WTC11 (cell line): ENCODE measurements around the gene MX2. TPM values are rescaled to one million over a fixed set of nuclear protein-coding genes. Genes with fewer than 3 reads are reported as not detected.
A peak's percentile ranks its signal among the peaks of the same experiment; 100 is the strongest.

Experiments
- ATAC-seq: fragments of 200-7000 bp; cut with Tn5 transposase; 2 replicates; pipeline ENCODE4 v1.10.0; 2021; ENCODE audit warnings: mild to moderate bottlenecking, moderate library complexity
- CTCF ChIA-PET: fragments of 300-600 bp; sonication (Branson Sonifier 250); formaldehyde crosslinking; loops from one replicate; lab custom pipeline; 2021; ENCODE audit warnings: antibody characterized with exemption; lab: Charles Lee
- POLR2A ChIA-PET: fragments of 350-600 bp; sonication (Branson Sonifier 250); formaldehyde crosslinking; loops from one replicate; lab custom pipeline; 2021; ENCODE audit warnings: antibody characterized with exemption; lab: Charles Lee
- DNase-seq: peaks from one replicate; pipeline ENCODE4 v3.0.0; 2021; ENCODE audit warnings: low spot score
- H3K27ac Mint-ChIP-seq: 2 replicates; pipeline ENCODE4 v1.8.0; 2021; ENCODE audit warnings: mixed read lengths
- H3K27me3 Mint-ChIP-seq: 2 replicates; pipeline ENCODE4 v1.8.0; 2021; ENCODE audit warnings: low read depth, mild to moderate bottlenecking, moderate library complexity, mixed read lengths
- H3K36me3 Mint-ChIP-seq: 2 replicates; pipeline ENCODE4 v1.8.0; 2021; ENCODE audit warnings: mixed read lengths
- H3K4me1 Mint-ChIP-seq: 2 replicates; pipeline ENCODE4 v1.8.0; 2022; ENCODE audit warnings: mixed read lengths
- H3K4me3 Mint-ChIP-seq: 2 replicates; pipeline ENCODE4 v1.8.0; 2021; ENCODE audit warnings: mild to moderate bottlenecking, moderate library complexity, mixed read lengths
- H3K9me3 Mint-ChIP-seq: 2 replicates; pipeline ENCODE4 v1.8.0; 2021; ENCODE audit warnings: mixed read lengths
- ATF1 ChIP-seq: sonication (generic); formaldehyde crosslinking; IDR thresholded peaks from 2 replicates; pipeline ENCODE4 v1.8.1; 2023; ENCODE audit warnings: mild to moderate bottlenecking, moderate library complexity, missing genetic modification reagents
- CREB1 ChIP-seq: sonication (generic); formaldehyde crosslinking; IDR thresholded peaks from 2 replicates; pipeline ENCODE4 v1.8.0; 2023; ENCODE audit warnings: mild to moderate bottlenecking, missing genetic modification reagents
- EMX1 ChIP-seq: fragments of 250-450 bp; sonication (Bioruptor Pico); IDR thresholded peaks from 2 replicates; pipeline ENCODE4 v1.8.0; 2021; ENCODE audit warnings: mild to moderate bottlenecking
- ESRRA ChIP-seq: sonication (generic); formaldehyde crosslinking; IDR thresholded peaks from 2 replicates; pipeline ENCODE4 v1.8.1; 2022; ENCODE audit warnings: mild to moderate bottlenecking, missing genetic modification reagents, borderline replicate concordance
- GTF2I ChIP-seq: fragments of 250-450 bp; sonication (Bioruptor Pico); conservative IDR thresholded peaks from 2 replicates; pipeline ENCODE4 v1.4.0; 2021; ENCODE audit warnings: mild to moderate bottlenecking
- HMGA2 ChIP-seq: fragments of 250-450 bp; sonication (Bioruptor Pico); IDR thresholded peaks from 2 replicates; pipeline ENCODE4 v1.4.0; 2021; ENCODE audit warnings: mild to moderate bottlenecking, moderate library complexity
- MYBL2 ChIP-seq: sonication (generic); formaldehyde crosslinking; IDR thresholded peaks from 2 replicates; pipeline ENCODE4 v1.8.1; 2023; ENCODE audit warnings: mild to moderate bottlenecking, moderate library complexity, missing genetic modification reagents
- SOX15 ChIP-seq: fragments of 250-450 bp; sonication (Bioruptor Pico); IDR thresholded peaks from 2 replicates; pipeline ENCODE4 v1.9.0; 2021; ENCODE audit warnings: mild to moderate bottlenecking
- SP1 ChIP-seq: sonication (generic); formaldehyde crosslinking; conservative IDR thresholded peaks from 2 replicates; pipeline ENCODE4 v1.8.1; 2022; ENCODE audit warnings: missing genetic modification reagents
- TP53 ChIP-seq: sonication (generic); formaldehyde crosslinking; IDR thresholded peaks from 2 replicates; pipeline ENCODE4 v1.8.1; 2023; ENCODE audit warnings: mild to moderate bottlenecking, missing genetic modification reagents
- ZNF121 ChIP-seq: sonication (generic); formaldehyde crosslinking; IDR thresholded peaks from 2 replicates; pipeline ENCODE4 v1.8.0; 2023; ENCODE audit warnings: missing genetic modification reagents
- ZNF219 ChIP-seq: sonication (generic); formaldehyde crosslinking; IDR thresholded peaks from 2 replicates; pipeline ENCODE4 v1.8.0; 2023; ENCODE audit warnings: missing genetic modification reagents, mild to moderate bottlenecking, borderline replicate concordance
- ZNF232 ChIP-seq: sonication (generic); formaldehyde crosslinking; IDR thresholded peaks from 2 replicates; pipeline ENCODE4 v1.8.0; 2022; ENCODE audit warnings: mild to moderate bottlenecking, missing genetic modification reagents
- ZNF423 ChIP-seq: fragments of 250-450 bp; sonication (Bioruptor Pico); IDR thresholded peaks from 2 replicates; pipeline ENCODE4 v2.1.2; 2022; ENCODE audit warnings: mild to moderate bottlenecking, moderate library complexity
- ZNF671 ChIP-seq: fragments of 250-450 bp; sonication (Bioruptor Pico); IDR thresholded peaks from 2 replicates; pipeline ENCODE4 v1.8.0; 2021; ENCODE audit warnings: mild to moderate bottlenecking
- total RNA-seq: library from RNA; stranded (reverse); gene quantifications from 3 replicates; pipeline ENCODE4 v1.2.3, GENCODE V29; 2021
- TF ChIP-seq, protein P1 (sequence below): sonication (generic); formaldehyde crosslinking; IDR thresholded peaks from 2 replicates; pipeline ENCODE4 v1.8.0; 2022; ENCODE audit warnings: mild to moderate bottlenecking, missing genetic modification reagents
- TF ChIP-seq, protein P2 (sequence below): fragments of 250-450 bp; sonication (Bioruptor Pico); IDR thresholded peaks from 2 replicates; pipeline ENCODE4 v1.8.0; 2021; ENCODE audit warnings: mild to moderate bottlenecking
- TF ChIP-seq, protein P3 (sequence below): sonication (generic); formaldehyde crosslinking; IDR thresholded peaks from 2 replicates; pipeline ENCODE4 v1.8.0; 2023; ENCODE audit warnings: missing genetic modification reagents
- TF ChIP-seq, protein P4 (sequence below): sonication (generic); formaldehyde crosslinking; IDR thresholded peaks from 2 replicates; pipeline ENCODE4 v1.8.1; 2022; ENCODE audit warnings: mild to moderate bottlenecking, missing genetic modification reagents, moderate library complexity, borderline replicate concordance
- TF ChIP-seq, protein P5 (sequence below): sonication (generic); formaldehyde crosslinking; IDR thresholded peaks from 2 replicates; pipeline ENCODE4 v1.8.1; 2023; ENCODE audit warnings: mild to moderate bottlenecking, missing genetic modification reagents, moderate library complexity

The MX2 gene
- total RNA-seq, 1 experiment from 2014 or later, result 2.6 TPM

DNA sequence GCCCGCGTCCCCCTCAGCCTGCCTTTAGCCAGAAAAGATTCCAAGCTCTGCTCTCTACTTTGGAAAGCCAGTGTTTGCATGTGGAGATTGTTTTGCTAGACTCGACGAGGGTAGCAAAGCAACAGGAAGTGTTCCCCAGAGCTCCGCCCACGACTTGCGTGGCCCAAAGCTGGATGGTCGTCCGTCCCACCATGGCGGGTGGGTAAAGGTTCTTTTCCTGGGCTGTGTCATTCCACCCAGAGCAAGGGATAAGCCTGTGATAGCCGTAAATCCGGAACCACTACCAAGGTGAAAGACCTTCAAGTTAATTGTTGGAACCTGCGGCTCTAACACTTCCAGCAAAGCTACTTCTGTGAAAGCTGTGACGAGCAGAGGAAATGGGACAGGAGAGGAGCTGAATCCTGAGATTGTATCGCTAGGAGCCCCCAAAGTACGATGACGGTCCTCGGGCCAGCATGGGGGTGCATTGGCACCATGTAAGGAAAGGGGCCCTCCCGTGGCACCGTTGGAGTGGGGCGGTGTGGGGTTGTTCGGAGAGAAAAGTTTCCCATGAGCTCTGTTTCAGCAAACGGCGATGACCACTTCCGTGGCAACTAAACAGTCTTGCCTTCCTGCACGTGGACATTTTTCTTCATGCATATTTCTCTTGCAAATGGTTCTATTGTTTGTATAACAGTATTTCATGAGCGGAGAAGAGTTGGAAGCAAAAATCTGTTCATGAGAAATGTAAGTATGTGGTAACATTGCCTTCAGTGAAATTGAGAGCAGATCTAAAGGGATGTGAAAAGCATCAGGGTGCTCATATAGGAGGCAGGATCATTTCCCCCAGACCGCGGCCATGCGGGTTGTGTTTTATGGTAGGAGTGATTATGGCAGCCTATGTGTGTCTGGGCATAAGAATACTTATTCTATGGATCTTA is 8.4 kb downstream of the MX2 start:
- POLR2A ChIA-PET, result no interaction called here
- Mint-ChIP-seq H3K9me3 (peaks cover 6% of the 10 kb centered on the region; the same call in 1 of the 2 replicates), H3K4me1 (peaks cover 12% of the 10 kb centered on the region), H3K36me3 (no peaks in the 10 kb centered on the region), H3K27ac (no peak overlapping the region), H3K4me3 (peak overlapping the region; percentile 68), H3K27me3 (no peaks in the 10 kb centered on the region; the same call in 1 of the 2 replicates)
- no peak for DNase-seq
- ATAC-seq, result peak; percentile 7; the same call in 1 of the 2 replicates
- CTCF ChIA-PET, result interaction anchor here (0.6 to 3.7 kb wide), 28 partner anchors 10 to 968 kb away, joined by 3 to 61 read pairs (median 6); partner anchors contain the start of gene MX1
- TF ChIP-seq, protein P1, sequence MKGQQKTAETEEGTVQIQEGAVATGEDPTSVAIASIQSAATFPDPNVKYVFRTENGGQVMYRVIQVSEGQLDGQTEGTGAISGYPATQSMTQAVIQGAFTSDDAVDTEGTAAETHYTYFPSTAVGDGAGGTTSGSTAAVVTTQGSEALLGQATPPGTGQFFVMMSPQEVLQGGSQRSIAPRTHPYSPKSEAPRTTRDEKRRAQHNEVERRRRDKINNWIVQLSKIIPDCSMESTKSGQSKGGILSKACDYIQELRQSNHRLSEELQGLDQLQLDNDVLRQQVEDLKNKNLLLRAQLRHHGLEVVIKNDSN, result 0 out of 2 replicates have a peak, but pooled peaks have one; percentile 3
- TF ChIP-seq MYBL2 (CRISPR knock-in tag) (no peak), ZNF219 (CRISPR knock-in tag) (no peak)

DNA sequence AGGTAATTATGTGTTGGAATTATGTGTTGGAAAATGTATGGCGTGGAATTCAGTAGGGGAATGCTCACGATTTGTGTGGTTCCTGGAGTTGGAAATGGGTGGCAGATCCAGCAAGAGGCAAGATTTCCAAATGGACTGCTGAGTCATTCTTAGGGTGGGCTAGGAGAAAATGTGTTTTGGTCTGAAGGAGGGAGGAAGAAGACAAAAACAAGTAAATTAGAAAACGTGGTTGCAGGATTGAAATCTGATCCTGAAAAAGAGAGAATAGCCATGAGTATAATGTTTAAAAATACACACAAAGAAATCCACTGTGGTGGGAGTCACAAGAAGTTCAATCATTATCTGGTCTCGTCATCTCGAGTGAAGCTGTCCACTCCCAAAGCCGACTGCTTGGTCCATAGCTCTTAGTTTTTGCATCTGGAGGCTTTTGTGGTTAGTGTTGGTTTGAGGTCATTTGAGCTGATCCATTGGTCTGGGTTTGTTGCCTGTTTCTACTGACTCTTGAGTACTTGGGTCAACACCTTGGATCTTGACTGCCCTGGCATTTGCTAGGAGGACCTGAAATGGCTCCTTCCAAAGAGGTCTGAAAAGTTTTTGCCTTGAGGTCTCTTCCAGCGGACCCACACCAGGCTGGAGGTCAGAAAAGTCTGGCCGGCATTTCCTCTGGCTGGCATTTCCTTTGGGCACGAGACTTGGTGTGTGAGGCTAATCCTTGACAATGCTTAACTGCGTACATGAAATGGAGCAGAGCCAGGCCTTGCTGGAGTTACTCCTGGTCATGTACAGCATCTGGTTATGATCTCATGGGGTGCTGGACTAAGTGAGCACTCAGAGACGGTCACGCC is 9.2 kb downstream of the MX2 start:
- no peak overlapping the region for H3K4me3 Mint-ChIP-seq
- H3K27me3 Mint-ChIP-seq, result no peaks in the 10 kb centered on the region; the same call in 1 of the 2 replicates
- ATAC-seq (no peak), DNase-seq (no peak)
- TF ChIP-seq ZNF423 (no peak), GTF2I (CRISPR knock-in tag) (no peak), EMX1 (no peak), ZNF219 (CRISPR knock-in tag) (no peak), ZNF121 (no peak), ATF1 (no peak), CREB1 (CRISPR knock-in tag) (no peak)
- TF ChIP-seq, protein P2, sequence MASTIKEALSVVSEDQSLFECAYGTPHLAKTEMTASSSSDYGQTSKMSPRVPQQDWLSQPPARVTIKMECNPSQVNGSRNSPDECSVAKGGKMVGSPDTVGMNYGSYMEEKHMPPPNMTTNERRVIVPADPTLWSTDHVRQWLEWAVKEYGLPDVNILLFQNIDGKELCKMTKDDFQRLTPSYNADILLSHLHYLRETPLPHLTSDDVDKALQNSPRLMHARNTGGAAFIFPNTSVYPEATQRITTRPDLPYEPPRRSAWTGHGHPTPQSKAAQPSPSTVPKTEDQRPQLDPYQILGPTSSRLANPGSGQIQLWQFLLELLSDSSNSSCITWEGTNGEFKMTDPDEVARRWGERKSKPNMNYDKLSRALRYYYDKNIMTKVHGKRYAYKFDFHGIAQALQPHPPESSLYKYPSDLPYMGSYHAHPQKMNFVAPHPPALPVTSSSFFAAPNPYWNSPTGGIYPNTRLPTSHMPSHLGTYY, result no peak
- TF ChIP-seq, protein P3, sequence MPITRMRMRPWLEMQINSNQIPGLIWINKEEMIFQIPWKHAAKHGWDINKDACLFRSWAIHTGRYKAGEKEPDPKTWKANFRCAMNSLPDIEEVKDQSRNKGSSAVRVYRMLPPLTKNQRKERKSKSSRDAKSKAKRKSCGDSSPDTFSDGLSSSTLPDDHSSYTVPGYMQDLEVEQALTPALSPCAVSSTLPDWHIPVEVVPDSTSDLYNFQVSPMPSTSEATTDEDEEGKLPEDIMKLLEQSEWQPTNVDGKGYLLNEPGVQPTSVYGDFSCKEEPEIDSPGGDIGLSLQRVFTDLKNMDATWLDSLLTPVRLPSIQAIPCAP, result no peak
- TF ChIP-seq, all 79 proteins: peak for 0
- ChIA-PET CTCF (interaction anchor here (1.5 to 3.2 kb wide), 3 partner anchors 11 to 89 kb away, joined by 3 to 39 read pairs (median 22); no protein-coding TSS in a partner anchor), POLR2A (no interaction called here)
- H3K4me1 Mint-ChIP-seq, result peaks cover 12% of the 10 kb centered on the region
- H3K27ac Mint-ChIP-seq, result no peak overlapping the region
- peaks cover 6% of the 10 kb centered on the region; the same call in 1 of the 2 replicates for H3K9me3 Mint-ChIP-seq
- no peaks in the 10 kb centered on the region for H3K36me3 Mint-ChIP-seq

DNA sequence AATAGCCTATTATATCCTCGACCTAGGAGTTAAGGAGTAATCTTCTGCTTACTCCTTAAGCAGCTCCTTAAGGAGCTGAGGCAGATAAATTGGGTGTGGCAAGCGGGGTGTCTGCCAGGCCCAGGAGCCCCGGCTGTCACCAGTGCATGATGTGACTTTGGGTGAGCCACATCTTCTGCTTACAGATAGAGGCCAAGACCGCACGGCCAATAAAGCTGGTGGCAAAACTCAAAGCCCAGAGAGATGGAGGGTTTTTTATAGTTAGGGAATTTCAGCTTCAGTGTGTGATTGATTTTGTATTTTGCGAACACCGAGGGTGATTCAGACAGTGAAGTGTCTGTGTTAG is 9.8 kb downstream of the MX2 start:
- CTCF ChIA-PET, result interaction anchor here (1.5 kb wide), 1 partner anchor 89 kb away, joined by 3 read pairs; no protein-coding TSS in a partner anchor
- Mint-ChIP-seq H3K9me3 (peaks cover 6% of the 10 kb centered on the region; the same call in 1 of the 2 replicates), H3K27me3 (no peaks in the 10 kb centered on the region; the same call in 1 of the 2 replicates), H3K4me1 (peaks cover 12% of the 10 kb centered on the region), H3K4me3 (no peak overlapping the region), H3K36me3 (no peaks in the 10 kb centered on the region), H3K27ac (no peak overlapping the region)
- POLR2A ChIA-PET, result no interaction called here
- TF ChIP-seq, protein P4, sequence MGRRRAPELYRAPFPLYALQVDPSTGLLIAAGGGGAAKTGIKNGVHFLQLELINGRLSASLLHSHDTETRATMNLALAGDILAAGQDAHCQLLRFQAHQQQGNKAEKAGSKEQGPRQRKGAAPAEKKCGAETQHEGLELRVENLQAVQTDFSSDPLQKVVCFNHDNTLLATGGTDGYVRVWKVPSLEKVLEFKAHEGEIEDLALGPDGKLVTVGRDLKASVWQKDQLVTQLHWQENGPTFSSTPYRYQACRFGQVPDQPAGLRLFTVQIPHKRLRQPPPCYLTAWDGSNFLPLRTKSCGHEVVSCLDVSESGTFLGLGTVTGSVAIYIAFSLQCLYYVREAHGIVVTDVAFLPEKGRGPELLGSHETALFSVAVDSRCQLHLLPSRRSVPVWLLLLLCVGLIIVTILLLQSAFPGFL, result no peak
- no peak for TF ChIP-seq ZNF671 (CRISPR knock-in tag)
- TF ChIP-seq SOX15 (CRISPR knock-in tag), result no peak
- no peak for TF ChIP-seq TP53 (CRISPR knock-in tag)
- no peak for TF ChIP-seq ZNF232 (CRISPR knock-in tag)
- TF ChIP-seq SP1 (CRISPR knock-in tag), result no peak
- TF ChIP-seq, protein P1, result no peak
- no peak for TF ChIP-seq HMGA2
- TF ChIP-seq ESRRA (CRISPR knock-in tag), result no peak
- TF ChIP-seq, protein P5, sequence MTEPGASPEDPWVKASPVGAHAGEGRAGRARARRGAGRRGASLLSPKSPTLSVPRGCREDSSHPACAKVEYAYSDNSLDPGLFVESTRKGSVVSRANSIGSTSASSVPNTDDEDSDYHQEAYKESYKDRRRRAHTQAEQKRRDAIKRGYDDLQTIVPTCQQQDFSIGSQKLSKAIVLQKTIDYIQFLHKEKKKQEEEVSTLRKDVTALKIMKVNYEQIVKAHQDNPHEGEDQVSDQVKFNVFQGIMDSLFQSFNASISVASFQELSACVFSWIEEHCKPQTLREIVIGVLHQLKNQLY (CRISPR knock-in tag), result no peak
- DNase-seq (no peak), ATAC-seq (no peak)
